MM.1S (cell line): ENCODE results near the gene DPM1.

Experiments
- DNase-seq: peaks from one replicate; pipeline ENCODE4 v3.0.0-alpha.2; 2015
- H2AFZ ChIP-seq: fragments of 300-600 bp; sonication (generic); 2 replicates; pipeline ENCODE4 v1.6.0; 2016; ENCODE audit warnings: antibody characterized with exemption, low read length
- H3F3A ChIP-seq: fragments of 300-600 bp; sonication (generic); 2 replicates; pipeline ENCODE4 v1.6.1; 2016; ENCODE audit warnings: mild to moderate bottlenecking, antibody characterized with exemption, low read length, moderate library complexity, mixed read lengths; ENCODE audit not compliant: insufficient read depth
- H3K27ac ChIP-seq: fragments of 300-600 bp; sonication (generic); 2 replicates; pipeline ENCODE4 v1.5.1; 2016; ENCODE audit warnings: mild to moderate bottlenecking, low read length
- H3K27me3 ChIP-seq: fragments of 300-600 bp; sonication (generic); replicated peaks from 2 replicates; pipeline ENCODE4 v1.6.0; 2016; ENCODE audit warnings: low read length; ENCODE audit not compliant: insufficient read depth
- H3K36me3 ChIP-seq: fragments of 300-600 bp; sonication (generic); replicated peaks from 2 replicates; pipeline ENCODE4 v1.6.1; 2016; ENCODE audit warnings: mild to moderate bottlenecking, low read length, mixed read lengths; ENCODE audit not compliant: insufficient read depth
- H3K4me1 ChIP-seq: fragments of 300-600 bp; sonication (generic); 2 replicates; pipeline ENCODE4 v1.6.1; 2016; ENCODE audit warnings: low read length, mixed read lengths
- H3K4me2 ChIP-seq: fragments of 300-600 bp; sonication (generic); 2 replicates; pipeline ENCODE4 v1.6.0; 2016; ENCODE audit warnings: low read depth, low read length
- H3K4me3 ChIP-seq: fragments of 300-600 bp; sonication (generic); 2 replicates; pipeline ENCODE4 v1.5.1; 2016; ENCODE audit warnings: low read length, mixed read lengths
- H3K79me2 ChIP-seq: fragments of 300-600 bp; sonication (generic); 2 replicates; pipeline ENCODE4 v1.6.1; 2016; ENCODE audit warnings: mixed run types, low read length, mixed read lengths
- H3K9ac ChIP-seq: fragments of 300-600 bp; sonication (generic); 2 replicates; pipeline ENCODE4 v1.6.1; 2016; ENCODE audit warnings: low read length, mixed read lengths
- H3K9me2 ChIP-seq: fragments of 300-600 bp; sonication (generic); replicated peaks from 2 replicates; pipeline ENCODE4 v1.6.1; 2016; ENCODE audit warnings: mild to moderate bottlenecking, low read length, mixed read lengths; ENCODE audit not compliant: insufficient read depth
- H3K9me3 ChIP-seq: fragments of 300-600 bp; sonication (generic); replicated peaks from 2 replicates; pipeline ENCODE4 v1.6.1; 2016; ENCODE audit warnings: mild to moderate bottlenecking, low read length, mixed read lengths; ENCODE audit not compliant: insufficient read depth
- H4K20me1 ChIP-seq: fragments of 300-600 bp; sonication (generic); 2 replicates; pipeline ENCODE4 v1.6.1; 2016; ENCODE audit warnings: mild to moderate bottlenecking, low read length, moderate library complexity, mixed read lengths; ENCODE audit not compliant: insufficient read depth
- EZH2 ChIP-seq: fragments of 300-600 bp; sonication (generic); optimal IDR thresholded peaks from 2 replicates; pipeline ENCODE3; 2017; ENCODE audit warnings: low read depth, mild to moderate bottlenecking, antibody characterized with exemption, low read length, mixed read lengths
- EZH2phosphoT487 ChIP-seq: fragments of 300-600 bp; sonication (generic); IDR thresholded peaks from 2 replicates; pipeline ENCODE4 v1.6.1; 2018; ENCODE audit warnings: antibody characterized with exemption, low read length
- TF ChIP-seq, protein P1 (sequence below): fragments of 300-600 bp; sonication (generic); IDR thresholded peaks from 2 replicates; pipeline ENCODE4 v1.5.1; 2016; ENCODE audit warnings: antibody characterized with exemption, low read length, mixed read lengths

DPM1 gene

GRCh38 chr20:50904067-50904570, 54.2 kb downstream of the DPM1 start:
- Histone ChIP-seq H3K9ac (no peak overlapping the region), H3K9me2 (no peaks in the 10 kb centered on the region), H3K4me3 (no peak overlapping the region), H3K27ac (no peak overlapping the region), H3F3A (peaks cover 3% of the 10 kb centered on the region; the same call in 1 of the 2 replicates), H3K4me1 (no peaks in the 10 kb centered on the region), H2AFZ (no peak overlapping the region), H3K36me3 (peaks cover 16% of the 10 kb centered on the region), H3K79me2 (peaks cover 98% of the 10 kb centered on the region), H3K9me3 (no peaks in the 10 kb centered on the region), H3K4me2 (no peak overlapping the region), H4K20me1 (peaks cover 54% of the 10 kb centered on the region), H3K27me3 (no peaks in the 10 kb centered on the region)
- no peak for DNase-seq
- TF ChIP-seq, protein P1, sequence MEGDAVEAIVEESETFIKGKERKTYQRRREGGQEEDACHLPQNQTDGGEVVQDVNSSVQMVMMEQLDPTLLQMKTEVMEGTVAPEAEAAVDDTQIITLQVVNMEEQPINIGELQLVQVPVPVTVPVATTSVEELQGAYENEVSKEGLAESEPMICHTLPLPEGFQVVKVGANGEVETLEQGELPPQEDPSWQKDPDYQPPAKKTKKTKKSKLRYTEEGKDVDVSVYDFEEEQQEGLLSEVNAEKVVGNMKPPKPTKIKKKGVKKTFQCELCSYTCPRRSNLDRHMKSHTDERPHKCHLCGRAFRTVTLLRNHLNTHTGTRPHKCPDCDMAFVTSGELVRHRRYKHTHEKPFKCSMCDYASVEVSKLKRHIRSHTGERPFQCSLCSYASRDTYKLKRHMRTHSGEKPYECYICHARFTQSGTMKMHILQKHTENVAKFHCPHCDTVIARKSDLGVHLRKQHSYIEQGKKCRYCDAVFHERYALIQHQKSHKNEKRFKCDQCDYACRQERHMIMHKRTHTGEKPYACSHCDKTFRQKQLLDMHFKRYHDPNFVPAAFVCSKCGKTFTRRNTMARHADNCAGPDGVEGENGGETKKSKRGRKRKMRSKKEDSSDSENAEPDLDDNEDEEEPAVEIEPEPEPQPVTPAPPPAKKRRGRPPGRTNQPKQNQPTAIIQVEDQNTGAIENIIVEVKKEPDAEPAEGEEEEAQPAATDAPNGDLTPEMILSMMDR, result no peak
- TF ChIP-seq EZH2phosphoT487 (no peak), EZH2 (no peak)

- TF ChIP-seq EZH2 (no peak), EZH2phosphoT487 (no peak)
- TF ChIP-seq, protein P1, result no peak
- Histone ChIP-seq H3K36me3 (peaks cover 19% of the 10 kb centered on the region), H2AFZ (no peak overlapping the region), H3K4me3 (no peak overlapping the region), H3K4me2 (no peak overlapping the region), H3K9me2 (no peaks in the 10 kb centered on the region), H3K27ac (no peak overlapping the region), H3K79me2 (peaks cover 96% of the 10 kb centered on the region), H3F3A (peaks cover 3% of the 10 kb centered on the region; the same call in 1 of the 2 replicates), H3K9me3 (no peaks in the 10 kb centered on the region), H3K27me3 (no peaks in the 10 kb centered on the region), H3K9ac (no peak overlapping the region), H3K4me1 (no peaks in the 10 kb centered on the region), H4K20me1 (peaks cover 50% of the 10 kb centered on the region)
- no peak for DNase-seq
These were observed 54.8 kb downstream of the DPM1 start for GRCh38 chr20:50903353-50904051.

GRCh38 chr20:50901301-50901700, 57.0 kb downstream of the DPM1 start:
- Histone ChIP-seq H3K27ac (no peak overlapping the region), H2AFZ (no peak overlapping the region), H3K9me2 (no peaks in the 10 kb centered on the region), H3K4me2 (no peak overlapping the region), H3K36me3 (peaks cover 21% of the 10 kb centered on the region), H3K27me3 (no peaks in the 10 kb centered on the region), H3K9ac (no peak overlapping the region), H3K4me1 (no peaks in the 10 kb centered on the region), H3K9me3 (no peaks in the 10 kb centered on the region), H3F3A (0 out of 2 replicates have a peak, but pooled peaks cover 3% of the 10 kb centered on the region), H4K20me1 (peaks cover 35% of the 10 kb centered on the region), H3K4me3 (no peak overlapping the region), H3K79me2 (peaks cover 88% of the 10 kb centered on the region)
- TF ChIP-seq EZH2, result no peak
- TF ChIP-seq, protein P1, result no peak
- no peak for TF ChIP-seq EZH2phosphoT487
- DNase-seq, result no peak
